Measurements from ENCODE around the gene ARPP21. TPM values are rescaled to one million over a fixed set of nuclear protein-coding genes. Genes with fewer than 3 reads are reported as not detected.

Gene ARPP21
- total and polyA plus RNA-seq, 9 donors, result not detected

GRCh38 chr3:35743218-35743617, 103.9 kb downstream of the ARPP21 start:
- H3K4me3 ChIP-seq, result no peak overlapping the region
- no peaks in the 10 kb centered on the region for H3K27me3 ChIP-seq
- H3K4me1 ChIP-seq (ENCODE audit: insufficient read depth), result no peaks in the 10 kb centered on the region
- WGBS, 3 donors, result 59 to 76% (median 74%) methylated on average over 5 of the region's 5 CpGs
- H3K9me3 ChIP-seq, result no peaks in the 10 kb centered on the region
- intact Hi-C loops (cut with DNase I), result no loop called here
- H3K36me3 ChIP-seq, result no peaks in the 10 kb centered on the region
- no peak overlapping the region for H3K27ac ChIP-seq
- no peak for TF ChIP-seq POLR2A (IDR thresholded peaks at IDR 0.05)
- TF ChIP-seq, protein P1, sequence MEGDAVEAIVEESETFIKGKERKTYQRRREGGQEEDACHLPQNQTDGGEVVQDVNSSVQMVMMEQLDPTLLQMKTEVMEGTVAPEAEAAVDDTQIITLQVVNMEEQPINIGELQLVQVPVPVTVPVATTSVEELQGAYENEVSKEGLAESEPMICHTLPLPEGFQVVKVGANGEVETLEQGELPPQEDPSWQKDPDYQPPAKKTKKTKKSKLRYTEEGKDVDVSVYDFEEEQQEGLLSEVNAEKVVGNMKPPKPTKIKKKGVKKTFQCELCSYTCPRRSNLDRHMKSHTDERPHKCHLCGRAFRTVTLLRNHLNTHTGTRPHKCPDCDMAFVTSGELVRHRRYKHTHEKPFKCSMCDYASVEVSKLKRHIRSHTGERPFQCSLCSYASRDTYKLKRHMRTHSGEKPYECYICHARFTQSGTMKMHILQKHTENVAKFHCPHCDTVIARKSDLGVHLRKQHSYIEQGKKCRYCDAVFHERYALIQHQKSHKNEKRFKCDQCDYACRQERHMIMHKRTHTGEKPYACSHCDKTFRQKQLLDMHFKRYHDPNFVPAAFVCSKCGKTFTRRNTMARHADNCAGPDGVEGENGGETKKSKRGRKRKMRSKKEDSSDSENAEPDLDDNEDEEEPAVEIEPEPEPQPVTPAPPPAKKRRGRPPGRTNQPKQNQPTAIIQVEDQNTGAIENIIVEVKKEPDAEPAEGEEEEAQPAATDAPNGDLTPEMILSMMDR (IDR thresholded peaks at IDR 0.05), result no peak
- no peak for TF ChIP-seq EP300 (IDR thresholded peaks at IDR 0.05)
- no peak for DNase-seq

DNA sequence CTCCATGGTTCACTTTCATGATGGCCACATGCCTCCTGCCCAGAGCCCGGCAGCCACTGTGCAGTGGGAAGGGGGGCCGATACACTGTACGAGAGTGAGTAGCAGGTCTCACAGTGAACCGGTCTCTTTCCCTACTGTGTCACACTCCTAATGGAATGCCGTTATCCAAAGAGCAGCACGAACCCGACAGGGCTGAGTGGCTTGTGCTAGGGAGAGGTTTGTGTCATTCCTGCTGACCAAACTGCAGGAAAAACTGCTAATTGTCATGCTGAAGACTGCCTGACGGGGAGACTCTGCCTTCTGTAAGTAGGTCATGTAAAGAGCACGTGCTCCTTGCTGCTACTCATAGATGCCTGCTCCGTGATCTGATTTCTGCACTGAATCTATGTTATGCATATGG, 105.1 kb downstream of the ARPP21 start:
- WGBS, 3 donors, result 62 to 71% (median 66%) methylated on average over 10 of the region's 10 CpGs
- no peaks in the 10 kb centered on the region for H3K27me3 ChIP-seq
- H3K36me3 ChIP-seq, result no peaks in the 10 kb centered on the region
- no peaks in the 10 kb centered on the region for H3K4me1 ChIP-seq (ENCODE audit: insufficient read depth)
- no peaks in the 10 kb centered on the region for H3K9me3 ChIP-seq
- no peak overlapping the region for H3K4me3 ChIP-seq
- no peak overlapping the region for H3K27ac ChIP-seq
- DNase-seq, result no peak
- TF ChIP-seq, protein P1 (IDR thresholded peaks at IDR 0.05), result no peak
- no peak for TF ChIP-seq EP300 (IDR thresholded peaks at IDR 0.05)
- intact Hi-C loops (cut with DNase I), result no loop called here

DNA sequence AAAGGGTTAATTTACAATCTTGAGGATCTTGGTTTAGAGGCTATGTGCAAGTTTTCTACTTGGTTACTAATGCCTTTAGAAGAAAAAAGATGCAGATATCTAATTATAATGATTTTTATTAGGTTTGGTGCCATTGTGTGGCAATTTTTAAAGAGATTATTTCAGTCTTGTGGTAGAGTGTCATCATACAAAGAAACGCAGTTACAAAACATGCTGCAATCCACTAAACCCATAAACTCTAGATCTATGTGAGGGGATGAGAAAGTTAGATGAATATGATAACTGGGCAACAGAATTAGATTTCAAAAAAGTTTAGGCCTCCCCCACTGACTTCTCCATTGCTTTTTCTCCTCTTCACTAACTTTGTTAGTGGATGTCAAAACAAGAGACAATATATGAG, 106.0 kb downstream of the ARPP21 start:
- Histone ChIP-seq H3K4me3 (no peak overlapping the region), H3K4me1 (ENCODE audit: insufficient read depth) (no peaks in the 10 kb centered on the region), H3K36me3 (no peaks in the 10 kb centered on the region), H3K27me3 (no peaks in the 10 kb centered on the region), H3K9me3 (no peaks in the 10 kb centered on the region), H3K27ac (no peak overlapping the region)
- no peak for DNase-seq
- no peak for TF ChIP-seq POLR2A (IDR thresholded peaks at IDR 0.05)
- no peak for TF ChIP-seq EP300 (IDR thresholded peaks at IDR 0.05)
- TF ChIP-seq, protein P1 (IDR thresholded peaks at IDR 0.05), result no peak
- intact Hi-C loops (cut with DNase I), result no loop called here
- 72 to 83% (median 74%) methylated on average over 1 of the region's 1 CpG for WGBS, 3 donors

DNA sequence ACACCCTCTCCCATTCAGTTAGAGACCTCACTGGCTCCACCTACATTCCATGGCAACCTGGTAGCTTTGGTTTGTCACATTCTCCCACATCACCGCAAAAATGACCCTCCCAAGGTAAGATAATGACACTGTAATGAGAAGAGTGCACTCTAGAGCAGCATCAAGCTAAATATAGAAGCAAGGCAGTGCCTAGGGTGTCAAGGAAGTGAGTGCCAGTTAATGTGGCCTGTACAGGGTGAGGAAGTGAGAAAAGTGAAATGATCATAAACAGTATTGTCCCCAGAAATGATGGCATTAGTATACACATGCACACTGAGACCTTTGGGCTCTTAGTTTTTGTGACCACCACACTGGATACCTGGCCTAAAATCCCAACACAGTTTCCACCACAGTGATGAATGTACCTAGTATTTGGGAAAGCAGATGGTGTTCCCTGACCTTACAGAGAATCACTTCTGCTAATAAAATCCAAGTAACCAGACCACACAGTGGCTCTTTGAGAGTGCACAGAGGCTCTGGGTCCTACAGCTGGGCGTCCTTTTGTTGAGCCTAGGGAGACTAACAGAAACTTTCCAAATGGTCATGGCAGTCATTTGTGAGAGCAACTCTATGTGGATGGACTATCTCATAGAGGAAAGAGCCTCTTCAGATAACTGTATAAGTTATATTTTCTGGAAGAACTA, 106.6 kb downstream of the ARPP21 start:
- no peak for DNase-seq
- H3K9me3 ChIP-seq, result no peaks in the 10 kb centered on the region
- 85 to 88% (median 87%) methylated on average over 2 of the region's 2 CpGs for WGBS, 3 donors
- TF ChIP-seq EP300 (IDR thresholded peaks at IDR 0.05) (no peak), POLR2A (IDR thresholded peaks at IDR 0.05) (no peak)
- TF ChIP-seq, protein P1 (IDR thresholded peaks at IDR 0.05), result no peak
- no peak overlapping the region for H3K27ac ChIP-seq
- no peak overlapping the region for H3K4me3 ChIP-seq
- no peaks in the 10 kb centered on the region for H3K27me3 ChIP-seq
- no peaks in the 10 kb centered on the region for H3K36me3 ChIP-seq
- no peaks in the 10 kb centered on the region for H3K4me1 ChIP-seq (ENCODE audit: insufficient read depth)
- intact Hi-C loops (cut with DNase I), result no loop called here
